22Rv1 (cell line): ENCODE results near the gene SLC26A8.
A peak's percentile ranks its signal among the peaks of the same experiment; 100 is the strongest.

ENCODE experiments used
- CTCF ChIP-seq: fragments of 450-650 bp; IDR thresholded peaks from 2 replicates; pipeline ENCODE4 v1.5.1; 2017; ENCODE audit warnings: mild to moderate bottlenecking
- ZFX ChIP-seq: fragments of 450-650 bp; IDR thresholded peaks from 2 replicates; pipeline ENCODE4 v1.6.1; 2017; ENCODE audit warnings: antibody characterized with exemption, borderline replicate concordance

- peak; percentile 60 for TF ChIP-seq CTCF
- no peak for TF ChIP-seq ZFX
Measured at GRCh38 chr6:35955970-35956369, 68.5 kb downstream of the SLC26A8 start.
